ENCODE measurements around the gene TMPRSS11E.
"Not testable (repeated sequence)": the region's sequence is repeated elsewhere in the genome, so short reads cannot be mapped to it uniquely, and the experiment has no call there.

Gene TMPRSS11E

DNA sequence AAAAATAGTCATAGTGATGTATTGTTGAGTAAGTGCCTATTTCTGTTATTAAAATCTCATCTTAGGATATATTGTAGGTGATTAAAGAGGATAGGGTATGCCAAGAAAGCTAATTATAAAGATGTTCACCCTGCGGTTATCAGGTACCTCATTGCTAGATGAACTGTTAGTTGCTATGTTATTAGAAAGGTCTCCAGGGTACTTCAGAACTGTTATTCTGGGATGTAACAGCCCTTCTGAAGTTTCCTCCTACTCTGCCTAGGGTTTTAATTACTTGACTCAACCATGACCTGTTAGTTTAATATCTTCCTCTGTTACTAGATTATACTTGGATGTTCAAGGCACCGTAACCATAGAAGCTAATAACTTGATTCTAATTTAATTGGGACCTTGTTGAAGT is 15.4 kb downstream of the TMPRSS11E start:
- DNase-seq: no peak

DNA sequence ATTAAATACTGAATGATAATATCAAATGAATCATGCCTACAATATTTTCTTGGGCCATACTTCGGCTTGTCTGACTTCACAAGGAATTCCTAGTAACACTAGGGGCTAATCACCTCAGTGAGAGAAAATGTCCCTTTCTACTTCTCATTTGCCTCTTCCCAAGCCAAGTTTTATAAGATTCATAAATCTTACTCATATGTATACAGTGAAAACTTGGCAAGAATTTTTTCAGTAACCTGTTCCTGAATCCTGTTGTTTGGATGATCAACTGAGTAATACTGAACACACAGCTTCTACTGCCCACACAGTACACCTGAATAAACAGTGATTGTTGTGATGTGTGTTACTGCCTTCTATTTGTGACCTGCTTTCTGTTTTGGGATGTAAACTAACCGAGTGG is 16.5 kb downstream of the TMPRSS11E start:
- no peak for DNase-seq

DNA sequence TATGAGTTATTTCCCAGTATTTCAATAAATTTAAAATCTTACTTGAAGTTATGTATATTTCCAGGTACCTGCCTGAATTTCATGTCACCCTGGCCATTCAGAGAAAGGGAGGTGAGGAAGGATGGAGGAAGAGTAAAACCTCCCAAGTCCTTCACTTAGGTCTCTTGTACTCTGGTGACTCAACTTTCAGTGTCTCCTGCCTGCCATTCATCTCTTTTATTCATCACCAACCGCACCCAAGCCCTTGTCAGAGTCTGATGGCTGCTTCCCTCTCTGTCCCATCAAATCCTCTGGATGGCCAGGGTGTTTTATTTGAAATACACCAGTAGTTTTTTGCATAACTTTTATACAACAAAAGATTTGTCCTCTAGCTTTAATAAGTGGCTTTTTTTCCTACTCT is 17.8 kb downstream of the TMPRSS11E start:
- no peak for DNase-seq

DNA sequence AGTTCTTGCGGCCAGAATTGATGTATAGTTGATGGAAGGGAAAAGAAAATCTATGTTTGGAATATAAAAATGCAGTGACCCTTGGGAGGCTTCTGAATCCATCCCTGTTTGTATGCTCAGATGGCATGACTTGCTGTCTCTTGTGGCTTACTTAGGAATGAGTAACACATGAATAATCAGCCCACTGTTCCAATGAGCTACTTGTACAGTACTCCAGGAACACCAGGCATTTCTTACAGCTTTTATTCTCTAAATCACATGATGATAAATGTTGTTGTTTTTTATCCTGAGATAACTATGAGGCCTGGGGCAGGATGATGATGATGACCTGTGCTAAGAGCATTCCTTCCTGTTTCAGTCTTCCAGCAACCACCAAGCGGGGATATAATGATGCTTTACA is 18.9 kb downstream of the TMPRSS11E start:
- DNase-seq: no peak

DNA sequence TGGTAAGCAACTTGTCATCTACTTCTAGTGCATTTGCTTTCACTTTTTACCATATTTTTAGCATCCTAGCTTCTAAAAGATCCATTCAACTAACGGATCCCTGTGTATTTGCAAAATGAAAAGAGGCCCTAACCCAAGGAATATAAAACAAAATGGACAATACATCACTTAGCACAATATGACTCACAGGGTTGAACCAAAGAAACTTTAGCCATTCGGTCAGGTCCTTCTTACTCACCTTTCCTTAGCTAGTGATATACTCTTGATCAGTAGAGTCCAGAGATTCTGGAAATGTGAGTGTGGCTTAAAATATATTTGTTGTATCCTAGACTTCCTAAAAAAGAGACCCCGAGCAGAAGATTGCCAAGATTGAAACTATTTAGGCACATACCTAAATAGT is 19.5 kb downstream of the TMPRSS11E start:
- no peak for DNase-seq

DNA sequence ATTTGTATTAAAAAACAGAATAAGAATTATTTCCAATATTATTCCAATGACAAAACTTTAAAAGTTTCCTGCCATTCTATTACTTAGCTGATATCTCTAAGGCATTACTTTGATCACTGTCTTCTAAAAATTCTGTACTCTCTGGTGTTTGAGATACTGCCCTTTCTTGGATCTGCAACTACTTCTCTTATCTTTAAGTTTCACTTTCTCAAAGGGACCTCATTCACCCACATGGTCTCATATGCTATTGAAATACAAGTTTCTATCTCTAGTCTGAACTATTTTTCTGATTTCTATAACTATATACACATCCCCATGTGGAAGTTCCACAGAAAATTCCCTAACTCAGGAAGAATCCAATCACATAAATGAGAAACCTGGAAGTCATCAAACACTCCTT is 22.2 kb downstream of the TMPRSS11E start:
- no peak for DNase-seq

DNA sequence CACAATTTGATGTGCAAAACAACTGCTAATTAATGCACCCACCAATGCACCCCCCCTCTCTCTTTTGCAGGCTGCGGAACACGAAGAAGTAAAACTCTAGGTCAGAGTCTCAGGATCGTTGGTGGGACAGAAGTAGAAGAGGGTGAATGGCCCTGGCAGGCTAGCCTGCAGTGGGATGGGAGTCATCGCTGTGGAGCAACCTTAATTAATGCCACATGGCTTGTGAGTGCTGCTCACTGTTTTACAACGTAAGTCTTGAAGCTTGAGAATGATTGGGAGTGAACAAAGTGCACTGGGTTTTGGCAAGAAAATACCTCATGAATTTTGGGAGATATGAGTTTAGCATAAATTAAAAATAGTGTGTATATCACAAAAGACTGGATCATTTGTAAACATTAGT is 28.9 kb downstream of the TMPRSS11E start:
- no peak for DNase-seq

DNA sequence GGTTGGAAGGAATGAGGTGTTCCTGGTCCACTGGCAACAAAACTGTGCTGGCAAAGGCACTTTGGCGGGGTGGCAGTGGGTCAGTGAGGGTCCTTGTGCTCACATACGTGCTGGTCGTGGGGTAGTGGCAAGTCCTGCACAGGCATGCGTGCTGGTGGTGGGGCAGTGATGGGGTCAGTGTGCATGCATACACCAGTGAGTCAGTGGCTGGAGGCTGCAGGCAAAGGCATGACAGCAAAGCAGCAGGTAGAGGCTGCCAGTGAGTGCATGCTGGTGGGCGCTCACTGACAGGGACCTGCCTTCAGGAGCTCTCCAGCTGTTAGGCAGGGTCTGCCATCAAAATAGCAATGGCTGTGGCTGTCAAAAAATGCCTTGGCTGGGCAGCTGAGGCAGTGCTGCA is 42.1 kb downstream of the TMPRSS11E start:
- DNase-seq: no peak

DNA sequence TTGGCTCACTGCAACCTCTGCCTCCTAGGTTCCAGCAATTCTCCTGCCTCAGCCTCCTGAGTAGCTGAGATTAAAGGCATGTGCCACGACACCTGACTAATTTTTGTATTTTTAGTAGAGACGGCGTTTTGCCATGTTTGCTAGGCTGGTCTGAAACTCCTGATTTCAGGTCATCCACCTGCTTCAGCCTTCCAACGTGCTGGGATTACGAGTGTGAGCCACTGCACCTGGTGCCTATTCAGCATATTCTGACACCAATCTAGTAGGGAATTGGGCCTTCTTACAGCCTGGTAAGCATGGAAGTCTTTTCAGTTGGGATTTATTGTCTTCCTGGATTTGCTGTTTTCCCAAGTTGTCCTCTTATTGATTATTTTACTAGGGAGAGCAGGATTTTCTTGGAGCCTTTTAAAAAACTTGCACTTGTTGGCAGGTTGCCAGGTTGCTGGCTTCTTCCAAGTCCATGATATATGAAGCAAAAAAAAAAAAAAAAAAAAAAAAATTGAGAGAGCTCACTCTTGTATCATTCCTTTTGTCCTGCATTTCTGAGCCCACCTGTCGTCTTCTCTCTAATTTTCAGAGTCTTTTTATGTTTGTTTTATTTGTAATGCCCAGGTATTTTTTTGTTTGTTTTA is 43.7 kb downstream of the TMPRSS11E start:
- no peak for DNase-seq

DNA sequence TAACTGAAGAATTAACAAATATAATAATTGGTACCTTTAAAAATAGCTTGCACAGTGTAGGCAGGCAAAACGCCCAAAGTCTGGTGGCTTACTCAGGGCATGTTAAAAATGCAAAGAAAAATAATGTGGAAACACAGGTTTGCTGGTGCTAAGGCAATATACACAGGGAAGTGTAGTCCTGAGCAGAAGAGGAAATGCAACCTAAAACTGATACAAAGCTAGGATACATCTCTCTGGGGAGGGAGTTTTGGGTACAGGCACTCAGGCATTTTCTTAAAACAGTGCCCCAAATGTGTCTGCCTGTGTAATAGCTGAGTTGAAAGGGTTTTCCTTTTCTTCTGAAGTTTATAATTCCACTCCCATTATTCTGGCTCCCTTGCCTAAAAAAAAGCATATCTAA is 47.4 kb downstream of the TMPRSS11E start:
- no peak for DNase-seq

DNA sequence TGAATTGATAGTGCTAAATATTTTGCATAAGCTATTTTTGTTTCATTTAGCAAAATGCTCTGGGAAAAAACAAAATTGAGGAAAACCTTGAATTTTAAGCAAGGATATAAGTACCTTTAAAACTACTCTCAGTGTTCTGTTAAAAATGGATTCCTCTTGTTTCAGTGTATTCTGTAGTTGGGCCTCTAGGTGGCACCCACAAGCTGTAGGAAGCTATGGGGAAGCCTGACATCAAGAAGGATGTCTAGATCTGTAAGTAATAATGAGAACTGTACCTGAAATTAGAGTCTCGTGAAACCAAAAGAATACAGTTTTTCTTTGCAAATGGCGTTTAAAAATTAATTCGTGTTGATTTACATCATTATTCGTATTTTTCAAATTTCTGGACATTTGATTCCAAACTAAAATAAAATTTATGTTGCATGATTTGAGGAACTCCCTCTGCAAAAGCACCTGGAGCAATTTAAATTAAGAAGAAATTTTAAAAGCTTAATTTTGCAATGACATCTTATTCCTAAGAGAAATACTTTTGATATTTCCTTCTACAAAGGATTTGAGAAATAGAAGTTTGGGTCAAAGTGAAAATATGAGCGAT is 51.2 kb downstream of the TMPRSS11E start:
- DNase-seq: peak; percentile 0

DNA sequence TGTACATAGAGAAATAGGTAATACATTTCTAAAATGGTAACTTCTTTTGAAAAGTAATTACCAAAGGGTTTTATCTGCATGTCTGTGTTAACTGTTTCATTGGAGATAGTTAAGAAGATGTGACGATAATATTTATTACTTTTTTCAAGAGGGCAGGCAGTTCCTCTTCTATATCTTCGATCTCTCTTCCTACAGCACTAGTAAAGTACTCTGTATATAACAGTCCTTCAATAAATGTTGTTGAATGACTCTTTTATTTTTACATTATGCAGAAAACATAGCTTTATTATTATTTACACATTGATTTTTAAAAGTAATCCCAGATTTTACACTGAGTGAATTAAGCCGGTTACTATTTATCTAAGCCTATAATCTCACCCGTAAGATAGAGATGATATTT is 51.8 kb downstream of the TMPRSS11E start:
- no peak for DNase-seq

DNA sequence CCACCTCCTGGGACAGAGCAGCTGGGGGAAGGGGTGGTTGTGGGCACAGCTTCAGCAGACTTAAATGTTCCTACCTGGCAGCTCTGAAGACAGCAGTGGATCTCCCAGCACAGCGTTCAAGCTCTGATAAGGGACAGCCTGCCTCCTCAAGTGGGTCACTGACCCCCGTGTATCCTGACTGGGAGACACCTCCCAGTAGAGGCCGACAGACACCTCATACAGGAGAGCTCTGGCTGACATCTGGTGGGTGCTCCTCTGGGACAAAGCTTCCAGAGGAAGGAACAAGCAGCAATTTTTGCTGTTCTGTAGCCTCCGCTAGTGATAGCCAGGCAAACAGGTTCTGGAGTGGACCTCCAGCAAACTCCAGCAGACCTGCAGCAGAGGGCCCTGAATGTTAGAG is 56.2 kb downstream of the TMPRSS11E start:
- DNase-seq: not testable (repeated sequence)

DNA sequence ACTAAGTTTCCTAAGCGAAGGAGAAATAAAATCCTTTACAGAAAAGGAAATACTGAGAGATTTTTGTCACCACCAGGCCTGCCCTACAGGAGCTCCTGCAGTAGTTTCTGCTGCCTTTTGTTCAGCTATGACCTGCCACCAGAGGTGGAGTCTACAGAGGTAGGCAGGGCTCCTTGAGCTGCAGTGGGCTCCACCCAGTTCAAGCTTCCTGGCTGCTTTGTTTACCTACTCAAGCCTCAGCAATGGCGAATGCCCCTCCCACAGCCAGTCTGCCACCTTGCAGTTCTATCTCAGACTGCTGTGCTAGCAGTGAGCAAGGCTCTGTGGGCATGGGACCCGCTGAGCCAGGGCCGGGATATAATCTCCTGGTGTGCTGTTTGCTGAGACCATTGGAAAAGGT is 57.6 kb downstream of the TMPRSS11E start:
- DNase-seq: not testable (repeated sequence)

DNA sequence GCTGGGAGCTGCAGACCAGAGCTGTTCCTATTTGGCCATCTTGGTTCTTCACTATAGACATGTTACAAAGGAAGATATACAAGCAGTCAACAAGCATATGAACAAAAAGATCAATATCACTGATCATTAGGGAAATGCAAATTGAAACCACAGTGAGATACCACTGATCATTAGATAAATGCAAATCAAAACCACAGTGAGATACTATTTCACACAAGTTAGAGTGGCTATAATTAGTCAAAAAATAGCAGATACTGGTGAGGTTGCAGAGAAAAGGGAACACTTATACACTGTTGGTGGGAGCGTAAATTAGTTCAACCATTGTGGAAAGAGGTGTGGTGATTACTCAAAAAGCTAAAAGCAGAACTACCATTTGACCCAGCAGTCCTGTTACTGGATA is 58.2 kb downstream of the TMPRSS11E start:
- DNase-seq: not testable (repeated sequence)

DNA sequence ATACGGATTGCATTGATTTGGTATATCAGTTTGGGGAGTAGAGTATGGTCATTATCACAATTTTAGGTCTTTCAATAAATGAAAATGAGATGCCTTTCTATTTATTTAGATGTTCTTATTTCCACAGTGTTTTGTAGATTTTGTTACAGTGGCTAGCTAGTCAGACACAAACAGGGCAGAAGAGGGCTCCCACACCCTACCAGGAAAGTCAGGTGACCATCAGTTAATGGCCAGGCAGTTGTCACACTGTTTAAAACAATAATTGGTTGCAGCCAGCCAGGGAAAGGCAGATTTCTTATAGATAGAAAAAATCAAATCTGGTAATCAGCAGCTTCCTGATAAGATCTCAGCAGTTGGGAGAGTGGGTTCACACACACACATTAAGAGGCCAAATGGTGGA is 71.6 kb downstream of the TMPRSS11E start:
- no peak for DNase-seq

DNA sequence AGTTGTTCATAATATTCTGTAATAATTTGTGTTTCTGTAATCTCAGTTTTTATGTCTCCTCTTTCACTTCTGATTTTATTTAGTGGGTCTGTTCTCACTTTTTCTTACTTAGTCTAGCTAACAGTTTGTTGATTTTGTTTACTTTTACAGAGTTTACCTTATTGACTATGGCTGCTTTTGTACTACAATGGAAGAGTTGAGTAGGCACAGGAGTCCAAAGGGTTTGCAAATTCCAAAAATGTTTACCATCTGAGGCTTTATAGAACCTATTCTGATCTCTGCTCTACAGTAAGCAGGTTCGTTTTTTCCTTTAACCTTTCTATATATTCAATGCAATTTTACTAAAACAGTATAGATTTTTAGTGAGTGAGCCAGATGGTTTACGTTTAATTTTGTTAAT is 73.7 kb downstream of the TMPRSS11E start:
- DNase-seq: no peak

DNA sequence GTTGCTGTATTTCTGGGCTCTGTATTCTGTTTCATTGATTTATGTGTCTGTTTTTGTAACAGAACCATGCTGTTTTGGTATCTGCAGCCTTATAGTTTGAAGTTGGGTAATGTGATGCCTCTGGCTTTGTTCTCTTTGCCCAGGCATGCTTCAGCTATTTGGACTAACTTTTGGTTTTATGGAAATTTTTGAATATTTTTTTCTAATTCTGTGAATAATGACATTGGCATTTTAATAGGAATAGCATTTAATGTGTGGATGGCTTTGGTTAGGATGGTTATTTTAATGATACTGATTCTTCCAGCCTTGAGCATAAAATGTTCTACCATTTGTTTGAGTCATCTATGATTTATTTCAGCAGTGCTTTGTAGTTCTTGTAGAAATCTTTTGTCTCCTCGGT is 75.0 kb downstream of the TMPRSS11E start:
- not testable (repeated sequence) for DNase-seq

DNA sequence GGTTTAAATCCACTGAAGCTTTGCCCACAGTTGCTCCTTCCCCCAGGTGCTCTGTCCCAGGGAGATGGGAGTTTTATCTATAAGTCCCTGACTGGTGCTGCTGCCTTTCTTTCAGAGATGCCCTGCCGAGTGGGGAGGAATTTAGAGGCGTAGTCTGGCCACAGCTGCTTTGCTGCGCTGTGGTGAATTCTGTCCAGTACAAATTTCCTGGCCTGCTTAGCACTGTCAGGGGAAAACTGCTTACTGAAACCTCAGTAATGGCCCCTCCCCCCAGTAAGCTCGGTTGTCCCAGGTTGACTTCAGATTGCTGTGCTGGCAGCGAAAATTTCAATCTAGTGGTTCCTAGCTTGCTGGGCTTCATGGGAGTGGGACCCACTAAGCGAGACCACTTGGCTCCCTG is 88.7 kb downstream of the TMPRSS11E start:
- no peak for DNase-seq

DNA sequence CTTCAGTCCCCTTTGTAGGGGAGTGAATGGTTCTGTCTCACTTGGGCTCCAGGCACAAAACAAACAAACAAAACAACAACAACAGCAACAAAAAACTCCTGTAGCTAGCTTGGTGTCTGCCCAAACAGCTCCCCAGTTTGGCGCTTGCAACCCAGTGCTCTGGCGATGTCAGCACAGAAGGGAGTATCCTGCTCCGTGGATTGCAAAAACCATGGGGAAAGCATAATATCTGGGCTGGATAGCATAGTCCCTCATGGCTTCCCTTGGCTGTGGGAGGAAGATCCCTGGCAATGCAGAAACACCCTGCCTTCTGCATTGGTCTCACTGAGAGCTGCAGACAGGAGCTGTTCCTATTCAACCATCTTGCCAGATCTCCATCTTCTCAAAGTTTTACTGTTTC is 89.1 kb downstream of the TMPRSS11E start:
- no peak for DNase-seq

DNA sequence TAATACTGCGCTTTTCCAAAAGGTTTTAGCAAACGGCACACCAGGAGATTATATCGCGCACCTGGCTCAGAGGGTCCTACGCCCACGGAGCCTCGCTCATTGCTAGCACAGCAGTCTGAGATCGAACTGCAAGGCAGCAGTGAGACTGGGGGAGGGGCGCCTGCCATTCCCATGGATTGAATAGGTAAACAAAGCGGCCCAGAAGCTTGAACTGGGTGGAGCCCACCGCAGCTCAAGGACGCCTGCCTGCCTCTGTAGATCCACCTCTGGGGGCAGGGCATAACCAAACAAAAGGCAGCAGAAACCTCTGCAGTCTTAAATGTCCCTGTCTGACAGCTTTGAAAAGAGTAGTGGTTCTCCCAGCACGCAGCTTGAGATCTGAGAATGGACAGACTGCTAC is 95.5 kb downstream of the TMPRSS11E start:
- DNase-seq: not testable (repeated sequence)

Data from NK-92 treated with Interleukin-12 subunit alpha and Interleukin-12 subunit beta, amount 100 ng/mL, for 24 hours (cell line).